GM13977 (cell line): ENCODE results near the gene NIPAL1.
A peak's percentile ranks its signal among the peaks of the same experiment; 100 is the strongest.
"Not testable (repeated sequence)": the region's sequence is repeated elsewhere in the genome, so short reads cannot be mapped to it uniquely, and the experiment has no call there.

ENCODE experiments used
- DNase-seq: peaks from one replicate; pipeline ENCODE4 v3.0.0; 2012; ENCODE audit warnings: low spot score
- CTCF ChIP-seq: IDR thresholded peaks from 2 replicates; pipeline ENCODE4 v1.5.1; 2012; ENCODE audit warnings: mild to moderate bottlenecking, control low read depth; ENCODE audit not compliant: insufficient read depth; ENCODE audit errors: extremely low read depth, missing control alignments
- in situ Hi-C: fragments of 300-500 bp; cut with MboI; formaldehyde crosslinking; loops from one replicate; pipeline ENCODE4 v1.12.0; 2022; ENCODE audit warnings: low sequenced_read_pairs, low pct_unique_long_range_greater_than_20kb, mixed read lengths, inconsistent platforms; ENCODE audit not compliant: unreplicated experiment

The NIPAL1 gene

GRCh38 chr4:47996021-47996420 lies 20.6 kb upstream of the NIPAL1 start:
- DNase-seq: no peak
- in situ Hi-C loops: no loop called here
- no peak for TF ChIP-seq CTCF

- DNase-seq: no peak
- in situ Hi-C loops: no loop called here
Observed at GRCh38 chr4:48002267-48002666, 14.3 kb upstream of the NIPAL1 start.

GRCh38 chr4:48003568-48003967 lies 13.0 kb upstream of the NIPAL1 start:
- in situ Hi-C loops, DNase-seq: not testable (repeated sequence)

More at GRCh38 chr4:48002267-48002666, 14.3 kb upstream of the NIPAL1 start:
- TF ChIP-seq CTCF: no peak

GRCh38 chr4:48005781-48006180 lies 10.8 kb upstream of the NIPAL1 start:
- TF ChIP-seq CTCF: no peak
- in situ Hi-C loops: no loop called here
- no peak for DNase-seq

More at GRCh38 chr4:48003568-48003967, 13.0 kb upstream of the NIPAL1 start:
- peak; percentile 61 for TF ChIP-seq CTCF

- TF ChIP-seq CTCF: no peak
- in situ Hi-C loops: no loop called here
Observed at GRCh38 chr4:48008021-48008596, 8.5 kb upstream of the NIPAL1 start.

GRCh38 chr4:48010906-48011305 lies 5.7 kb upstream of the NIPAL1 start:
- not testable (repeated sequence) for DNase-seq
- in situ Hi-C loops: loop anchor here (10.0 kb wide), 1 partner anchor 74 kb away; no protein-coding TSS in a partner anchor

More at GRCh38 chr4:48008021-48008596, 8.5 kb upstream of the NIPAL1 start:
- DNase-seq: no peak

GRCh38 chr4:48011722-48012121 lies 4.8 kb upstream of the NIPAL1 start:
- TF ChIP-seq CTCF: no peak
- no peak for DNase-seq
- in situ Hi-C loops: loop anchor here (10.0 kb wide), 1 partner anchor 73 kb away; no protein-coding TSS in a partner anchor
